ENCODE measurements around the gene SLC22A1.

SLC22A1 gene

DNA sequence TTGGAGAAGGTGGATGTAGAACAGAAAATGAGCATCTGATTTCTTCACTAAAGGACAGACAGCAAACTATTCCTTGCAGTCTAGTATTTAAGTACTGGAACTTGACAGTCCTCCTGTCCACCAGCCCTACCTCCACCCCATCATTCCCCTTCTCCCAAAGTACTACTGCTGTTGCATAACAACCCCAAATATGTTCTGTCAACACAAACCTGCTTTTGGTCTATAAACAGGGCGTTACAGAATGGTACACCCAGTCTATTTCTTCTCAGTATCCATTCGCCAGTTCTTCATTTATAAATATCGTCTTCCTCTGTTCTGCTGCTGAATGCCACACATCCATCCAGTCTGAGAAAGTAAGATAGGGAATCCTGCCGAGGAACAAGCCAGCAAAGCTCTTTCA is 27.7 kb upstream of the SLC22A1 start:
- TF ChIP-seq, protein P1, sequence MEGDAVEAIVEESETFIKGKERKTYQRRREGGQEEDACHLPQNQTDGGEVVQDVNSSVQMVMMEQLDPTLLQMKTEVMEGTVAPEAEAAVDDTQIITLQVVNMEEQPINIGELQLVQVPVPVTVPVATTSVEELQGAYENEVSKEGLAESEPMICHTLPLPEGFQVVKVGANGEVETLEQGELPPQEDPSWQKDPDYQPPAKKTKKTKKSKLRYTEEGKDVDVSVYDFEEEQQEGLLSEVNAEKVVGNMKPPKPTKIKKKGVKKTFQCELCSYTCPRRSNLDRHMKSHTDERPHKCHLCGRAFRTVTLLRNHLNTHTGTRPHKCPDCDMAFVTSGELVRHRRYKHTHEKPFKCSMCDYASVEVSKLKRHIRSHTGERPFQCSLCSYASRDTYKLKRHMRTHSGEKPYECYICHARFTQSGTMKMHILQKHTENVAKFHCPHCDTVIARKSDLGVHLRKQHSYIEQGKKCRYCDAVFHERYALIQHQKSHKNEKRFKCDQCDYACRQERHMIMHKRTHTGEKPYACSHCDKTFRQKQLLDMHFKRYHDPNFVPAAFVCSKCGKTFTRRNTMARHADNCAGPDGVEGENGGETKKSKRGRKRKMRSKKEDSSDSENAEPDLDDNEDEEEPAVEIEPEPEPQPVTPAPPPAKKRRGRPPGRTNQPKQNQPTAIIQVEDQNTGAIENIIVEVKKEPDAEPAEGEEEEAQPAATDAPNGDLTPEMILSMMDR (IDR thresholded peaks at IDR 0.05): no peak
- no peaks in the 10 kb centered on the region for H3K4me1 ChIP-seq (ENCODE audit: control insufficient read depth in 1 of 2, insufficient read depth in 1 of 2, low read depth in 1 of 2, low read length in 1 of 2)
- peaks cover 3% of the 10 kb centered on the region for H3K9me3 ChIP-seq
- no peak overlapping the region for H3K27ac ChIP-seq
- H3K36me3 ChIP-seq: peaks cover 100% of the 10 kb centered on the region
- no peak overlapping the region for H3K4me3 ChIP-seq (ENCODE audit: low read depth in 1 of 2, low read length in 1 of 2)
- H3K27me3 ChIP-seq: no peaks in the 10 kb centered on the region

DNA sequence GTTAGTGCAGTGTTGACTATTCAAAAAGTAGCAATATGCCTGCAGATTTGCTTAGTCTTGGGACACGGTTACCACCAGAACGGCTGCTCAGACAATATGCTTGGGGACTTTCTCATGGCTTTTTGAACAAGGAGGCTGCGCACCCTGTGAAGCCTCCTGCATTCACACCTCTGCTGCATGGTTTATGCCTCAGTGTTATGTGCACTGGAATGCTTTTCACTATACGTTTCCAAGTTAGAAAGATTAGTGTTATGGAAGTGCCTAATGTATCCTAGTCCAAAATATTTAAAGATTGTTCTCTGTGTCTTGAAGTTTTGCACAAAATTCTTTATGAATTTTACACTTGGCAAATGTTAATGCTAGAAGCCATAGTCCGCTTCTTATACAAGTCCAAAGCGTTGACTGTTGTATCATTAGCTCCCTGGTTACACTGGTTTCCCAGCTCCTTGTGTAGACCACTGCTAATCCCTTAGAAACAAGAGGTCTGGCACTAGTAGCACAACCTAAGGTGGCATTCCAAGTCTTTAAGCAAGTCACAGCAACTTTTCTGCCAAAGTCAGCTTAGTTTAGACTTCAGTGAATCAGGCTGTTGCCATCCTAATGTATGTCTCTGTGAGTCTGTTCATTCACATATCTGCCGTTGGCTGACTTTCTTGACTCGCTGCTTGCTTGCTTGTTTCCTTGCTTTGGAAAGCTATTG is 26.3 kb upstream of the SLC22A1 start:
- Histone ChIP-seq H3K4me3 (ENCODE audit: low read depth in 1 of 2, low read length in 1 of 2) (no peak overlapping the region), H3K9me3 (no peaks in the 10 kb centered on the region), H3K27me3 (no peaks in the 10 kb centered on the region), H3K36me3 (peaks cover 100% of the 10 kb centered on the region), H3K27ac (no peak overlapping the region), H3K4me1 (ENCODE audit: control insufficient read depth in 1 of 2, insufficient read depth in 1 of 2, low read depth in 1 of 2, low read length in 1 of 2) (peaks cover 2% of the 10 kb centered on the region in 2 experiments)
- TF ChIP-seq, protein P1 (IDR thresholded peaks at IDR 0.05): no peak

DNA sequence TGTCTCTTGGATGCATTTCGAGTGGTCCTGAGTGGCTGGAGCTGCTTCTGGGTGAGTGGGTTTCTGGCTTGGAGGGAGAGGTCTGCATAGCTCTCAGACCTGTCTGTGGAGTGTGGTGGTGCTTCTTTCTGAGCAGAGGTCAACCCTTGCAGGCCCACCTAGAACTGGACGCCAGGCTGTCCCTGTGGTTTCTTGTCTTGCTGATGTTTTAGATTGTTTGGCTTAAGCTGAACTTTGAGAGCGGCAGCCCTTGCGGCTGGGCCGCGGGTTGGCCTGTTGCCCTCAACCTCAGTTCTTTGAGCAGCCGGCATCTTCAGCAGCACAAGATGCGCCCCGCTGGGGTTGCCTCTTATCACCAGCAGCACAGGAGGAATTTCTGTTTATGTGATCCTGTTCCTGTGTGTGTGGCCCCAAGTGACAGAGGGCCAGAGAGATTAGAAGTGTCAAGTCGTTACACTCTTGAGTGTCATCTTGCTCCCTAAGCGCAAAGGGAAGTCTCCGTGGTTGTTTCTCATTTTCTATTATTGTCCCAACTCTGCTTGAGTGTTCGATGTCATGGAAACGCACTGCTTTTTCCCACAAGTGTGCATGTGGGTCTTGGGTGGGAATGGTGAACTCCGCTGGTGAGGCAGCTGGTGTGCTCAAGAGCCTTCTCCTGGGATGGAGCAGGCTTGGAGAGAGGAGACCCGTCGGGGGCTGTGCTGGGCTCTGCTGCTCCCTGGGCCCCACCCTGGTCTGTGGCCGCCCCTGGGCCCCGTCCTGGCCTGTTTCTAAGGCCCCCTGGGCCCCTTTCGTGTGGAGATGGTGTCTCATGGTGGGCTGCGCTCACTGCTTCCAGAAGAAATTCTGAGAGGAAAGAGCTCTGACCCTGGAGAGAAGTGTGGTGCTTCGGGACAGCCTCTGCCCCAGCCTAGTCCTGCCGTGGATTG is 20.1 kb upstream of the SLC22A1 start:
- H3K36me3 ChIP-seq: peaks cover 98% of the 10 kb centered on the region
- TF ChIP-seq, protein P1 (IDR thresholded peaks at IDR 0.05): no peak

DNA sequence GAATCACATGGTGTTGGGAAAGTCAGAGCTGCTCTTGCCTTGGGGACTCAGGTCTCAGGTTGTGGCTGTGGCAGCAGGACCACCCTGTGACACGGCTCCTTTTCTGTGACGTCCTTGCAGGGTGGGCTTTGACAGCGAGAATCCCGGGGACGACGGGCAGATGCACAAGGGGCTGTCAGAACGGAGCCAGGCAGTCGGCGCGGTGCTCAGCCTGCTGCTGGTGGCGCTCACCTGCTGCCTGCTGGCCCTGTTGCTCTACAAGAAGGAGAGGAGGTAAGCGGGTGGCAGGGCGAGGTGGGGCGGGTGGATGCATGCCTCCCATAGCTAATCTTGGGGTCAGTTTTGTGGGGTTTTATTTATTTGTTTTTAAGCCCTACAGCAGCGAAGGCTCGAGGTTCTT is 19.2 kb upstream of the SLC22A1 start:
- H3K4me3 ChIP-seq (ENCODE audit: low read depth in 1 of 2, low read length in 1 of 2): no peak overlapping the region
- H3K27me3 ChIP-seq: no peaks in the 10 kb centered on the region
- H3K9me3 ChIP-seq: no peaks in the 10 kb centered on the region
- TF ChIP-seq, protein P1 (IDR thresholded peaks at IDR 0.05): no peak
- H3K27ac ChIP-seq: no peak overlapping the region
- H3K4me1 ChIP-seq (ENCODE audit: control insufficient read depth in 1 of 2, insufficient read depth in 1 of 2, low read depth in 1 of 2, low read length in 1 of 2): peaks cover 9 to 12% of the 10 kb centered on the region in 2 experiments
- peaks cover 98% of the 10 kb centered on the region for H3K36me3 ChIP-seq

More for the DNA sequence above, 20.1 kb upstream of the SLC22A1 start:
- Histone ChIP-seq H3K4me1 (ENCODE audit: control insufficient read depth in 1 of 2, insufficient read depth in 1 of 2, low read depth in 1 of 2, low read length in 1 of 2) (peaks cover 9 to 12% of the 10 kb centered on the region in 2 experiments), H3K9me3 (no peaks in the 10 kb centered on the region), H3K27me3 (no peaks in the 10 kb centered on the region), H3K4me3 (ENCODE audit: low read depth in 1 of 2, low read length in 1 of 2) (no peak overlapping the region), H3K27ac (peak overlapping the region; percentile 14)

DNA sequence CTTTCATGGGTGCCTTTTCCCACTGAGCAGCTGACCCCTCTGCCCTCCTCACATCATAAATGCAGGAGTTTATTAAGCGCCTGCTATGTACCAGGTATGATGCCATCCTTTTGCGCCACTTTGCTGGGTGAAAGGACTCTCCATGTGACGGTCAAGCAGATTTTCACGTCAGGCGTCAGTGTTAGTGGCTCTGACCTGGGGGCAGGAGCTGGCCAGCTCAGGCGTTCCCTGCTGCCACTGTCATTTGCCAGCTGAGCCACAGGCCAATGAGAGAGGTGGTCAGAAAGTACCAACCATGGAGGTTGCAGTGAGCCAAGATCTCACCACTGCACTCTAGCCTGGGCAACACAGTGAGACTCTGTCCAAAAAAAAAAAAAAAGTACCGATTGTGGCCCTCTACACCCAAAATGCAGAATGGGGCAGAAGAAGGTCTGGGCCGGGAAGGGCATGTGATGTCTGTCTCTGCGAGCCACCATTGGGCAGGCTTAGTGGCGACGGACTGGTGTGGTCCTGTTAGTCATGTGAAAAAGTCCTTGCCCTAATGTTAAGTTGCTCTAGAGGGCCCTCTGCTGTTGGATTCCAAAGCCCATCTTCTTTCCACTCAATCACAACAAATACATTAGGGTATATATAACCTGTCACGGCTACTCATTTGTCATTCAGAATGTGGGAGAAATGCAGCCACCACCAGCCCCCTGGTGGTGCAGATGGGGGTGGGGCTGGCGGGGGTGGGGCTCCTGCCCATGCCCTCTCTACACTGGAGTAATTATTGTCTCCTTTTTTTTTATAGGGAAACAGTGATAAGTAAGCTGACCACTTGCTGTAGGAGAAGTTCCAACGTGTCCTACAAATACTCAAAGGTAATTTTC is 18.4 kb upstream of the SLC22A1 start:
- H3K4me3 ChIP-seq (ENCODE audit: low read depth in 1 of 2, low read length in 1 of 2): no peak overlapping the region
- no peak overlapping the region for H3K27ac ChIP-seq
- peaks cover 98% of the 10 kb centered on the region for H3K36me3 ChIP-seq
- TF ChIP-seq, protein P1 (IDR thresholded peaks at IDR 0.05): no peak
- peaks cover 9 to 12% of the 10 kb centered on the region in 2 experiments for H3K4me1 ChIP-seq (ENCODE audit: control insufficient read depth in 1 of 2, insufficient read depth in 1 of 2, low read depth in 1 of 2, low read length in 1 of 2)
- no peaks in the 10 kb centered on the region for H3K27me3 ChIP-seq
- H3K9me3 ChIP-seq: no peaks in the 10 kb centered on the region

Measured in neutrophil (primary cell).